GM21528 (cell line): ENCODE measurements around the gene COL5A3.

Source experiments
- ATAC-seq: cut with Tn5 transposase; IDR thresholded peaks from one replicate; pipeline ENCODE4 v1.9.1; 2021; ENCODE audit warnings: mild to moderate bottlenecking, moderate library complexity; ENCODE audit not compliant: unreplicated experiment, low FRiP score

The COL5A3 gene

DNA sequence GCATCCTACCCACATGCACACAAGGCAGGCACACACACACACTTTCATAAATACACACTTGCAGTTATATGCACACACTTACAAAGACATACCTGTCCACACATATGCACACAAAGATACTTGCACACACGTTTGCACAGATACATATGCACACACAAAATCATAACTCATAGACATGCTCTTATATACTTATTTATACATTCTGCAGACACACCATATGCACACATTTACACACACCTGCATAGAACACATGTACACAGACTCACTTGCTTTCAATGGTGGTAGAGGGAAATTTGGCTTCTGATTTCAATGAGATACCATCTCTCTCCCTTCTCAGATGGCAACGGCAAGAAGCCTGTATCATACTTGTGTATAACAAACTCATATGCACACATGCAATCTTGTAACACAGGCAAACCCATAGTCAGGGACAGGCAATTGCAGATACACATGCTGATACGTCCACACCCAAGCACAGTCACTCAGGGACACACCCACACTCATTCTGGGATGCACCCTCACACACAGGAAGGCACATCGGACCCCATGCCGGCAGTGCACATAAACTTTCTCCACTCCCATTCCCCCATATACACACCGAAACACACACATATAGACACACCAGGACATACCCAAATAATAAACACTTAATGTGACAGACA, 98.6 kb downstream of the COL5A3 start:
- ATAC-seq, result no peak

DNA sequence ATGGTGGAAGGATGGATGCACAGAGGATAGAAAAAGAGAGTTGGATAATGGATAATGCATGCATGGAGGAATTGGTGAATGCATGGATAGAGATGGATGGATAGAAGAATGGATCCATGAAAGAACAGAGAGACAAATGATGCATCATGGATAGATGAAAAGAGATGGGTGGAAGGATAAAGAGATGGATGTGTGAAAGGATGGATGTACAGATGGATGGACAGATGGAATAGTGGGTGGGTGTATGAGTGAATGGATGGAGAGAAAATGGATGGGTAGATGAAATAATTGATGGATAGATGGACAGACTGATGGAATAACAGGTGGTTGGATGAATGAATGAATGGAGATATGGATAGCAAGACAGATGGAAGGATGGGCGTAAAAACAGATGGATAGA, 99.7 kb downstream of the COL5A3 start:
- ATAC-seq, result no peak
